B cell (primary cell): ENCODE data around the gene CD8B.

ENCODE experiments used
- CTCF ChIP-seq: fragments of 200-600 bp; IDR thresholded peaks from one replicate; pipeline ENCODE4 v1.8.0; 2022; ENCODE audit warnings: antibody characterized with exemption, mild to moderate bottlenecking
- EZH2 ChIP-seq: IDR thresholded peaks from 2 replicates; pipeline ENCODE4 v1.6.1; 2012; ENCODE audit warnings: borderline replicate concordance, low read depth, mild to moderate bottlenecking, moderate library complexity, low read length; ENCODE audit not compliant: insufficient read depth, poor library complexity, severe bottlenecking

- TF ChIP-seq CTCF = no peak
- no peak for TF ChIP-seq EZH2
Observed at GRCh38 chr2:86818114-86818801, 43.4 kb downstream of the CD8B start.
